HG03432 (cell line): ENCODE data around the gene AGBL1.
"Not testable (repeated sequence)": the region's sequence is repeated elsewhere in the genome, so short reads cannot be mapped to it uniquely, and the experiment has no call there.

ENCODE experiments used
- ATAC-seq: cut with Tn5 transposase; IDR thresholded peaks from one replicate; pipeline ENCODE4 v1.9.1; 2021; ENCODE audit warnings: mild to moderate bottlenecking, moderate library complexity; ENCODE audit not compliant: unreplicated experiment

The AGBL1 gene

DNA sequence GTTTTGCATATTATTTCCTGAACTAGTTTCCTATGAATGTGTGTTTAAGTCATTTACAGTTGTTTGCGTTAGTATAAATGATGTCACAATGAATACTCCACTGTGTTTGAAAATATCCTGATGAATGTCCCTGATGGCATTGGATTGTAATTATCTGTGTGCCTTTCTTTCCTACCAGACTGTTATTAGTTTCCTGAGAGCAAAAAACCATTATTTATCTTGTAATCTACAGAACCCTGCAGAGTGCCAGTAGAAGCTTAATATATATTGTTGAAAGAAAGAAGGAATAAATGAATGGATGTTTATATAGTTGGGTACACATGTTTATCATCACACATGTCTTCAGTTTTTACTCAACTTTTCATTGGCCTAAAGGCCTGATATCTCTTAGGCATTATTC lies 312.6 kb downstream of the AGBL1 start:
- ATAC-seq: no peak

DNA sequence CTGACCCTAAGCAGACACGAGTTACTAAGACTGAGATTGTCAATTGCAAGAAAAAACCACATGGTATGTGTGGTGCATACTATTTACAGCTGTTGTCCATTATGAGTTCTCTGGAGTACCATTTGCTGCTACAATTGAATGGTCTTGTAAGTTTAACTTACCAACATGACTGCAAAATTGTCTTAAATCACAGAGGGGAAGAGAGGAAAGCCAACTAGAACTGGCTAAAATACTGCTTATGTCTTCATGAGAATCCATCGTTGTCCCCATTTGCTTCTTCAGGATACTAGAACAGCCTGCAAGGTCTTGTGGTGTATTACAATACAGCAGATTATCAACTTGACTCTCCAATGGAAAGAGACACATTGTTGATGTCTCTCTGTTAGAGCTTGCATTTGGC lies 313.2 kb downstream of the AGBL1 start:
- ATAC-seq: no peak

DNA sequence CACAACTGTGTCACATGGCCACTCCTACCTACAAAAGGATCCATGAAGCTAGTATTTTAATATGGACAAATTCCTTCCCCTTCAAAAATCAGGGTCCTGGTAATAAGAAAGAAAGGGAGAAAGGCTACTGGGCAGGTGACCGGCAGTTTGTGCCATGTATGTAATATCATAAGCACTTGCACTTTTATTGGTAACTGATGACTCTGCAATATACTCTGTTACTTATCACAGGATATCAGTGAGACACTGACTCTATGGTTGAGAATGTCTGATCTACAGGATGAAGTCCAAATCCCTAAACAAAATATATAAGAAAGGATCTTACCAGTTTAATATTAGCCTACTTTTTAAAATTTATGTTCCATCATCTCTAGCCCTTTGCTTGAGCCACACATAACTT lies 315.2 kb downstream of the AGBL1 start:
- ATAC-seq: no peak

DNA sequence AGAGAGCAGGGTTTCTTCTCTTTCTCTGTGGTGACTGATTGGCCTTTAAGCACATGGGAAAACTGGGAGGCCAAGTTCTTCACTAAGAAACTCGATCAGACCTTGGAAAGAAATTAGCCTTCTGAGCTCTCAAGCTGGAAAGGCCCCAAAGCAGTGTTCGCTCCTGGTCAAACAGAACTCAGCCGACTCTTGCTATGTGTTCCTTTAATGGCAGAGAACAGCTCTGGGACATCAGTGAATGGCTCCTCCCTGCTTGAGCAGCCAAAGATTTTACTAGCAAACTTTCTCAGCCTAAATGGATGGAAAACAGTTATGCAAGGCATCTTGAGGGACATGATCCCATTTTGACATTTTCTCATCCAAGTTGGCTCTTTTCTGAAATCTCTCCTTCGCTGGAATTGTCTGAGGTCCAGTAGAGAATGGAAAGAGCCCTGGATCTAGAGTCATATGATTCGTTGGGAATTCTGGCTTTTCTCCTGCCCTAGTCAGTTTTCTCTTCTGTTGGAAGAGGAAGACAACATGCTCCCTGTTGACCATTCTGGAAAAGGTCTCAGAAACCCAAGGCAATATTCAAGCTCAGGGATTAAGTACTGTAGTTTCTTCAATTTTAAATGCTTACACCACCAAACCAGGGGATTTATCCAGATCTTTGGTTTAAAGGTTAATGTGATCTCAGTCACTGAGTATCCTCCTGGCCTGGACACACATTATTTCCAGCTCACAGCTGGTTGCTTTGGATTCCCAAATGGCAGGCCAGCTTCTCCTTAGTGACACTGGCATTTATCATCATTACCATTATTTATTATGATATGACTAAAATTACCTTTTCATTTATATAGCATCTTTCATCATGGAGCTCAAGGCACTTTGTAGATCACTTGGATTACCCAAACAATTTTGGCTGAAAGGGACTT lies 319.6 kb downstream of the AGBL1 start:
- no peak for ATAC-seq

DNA sequence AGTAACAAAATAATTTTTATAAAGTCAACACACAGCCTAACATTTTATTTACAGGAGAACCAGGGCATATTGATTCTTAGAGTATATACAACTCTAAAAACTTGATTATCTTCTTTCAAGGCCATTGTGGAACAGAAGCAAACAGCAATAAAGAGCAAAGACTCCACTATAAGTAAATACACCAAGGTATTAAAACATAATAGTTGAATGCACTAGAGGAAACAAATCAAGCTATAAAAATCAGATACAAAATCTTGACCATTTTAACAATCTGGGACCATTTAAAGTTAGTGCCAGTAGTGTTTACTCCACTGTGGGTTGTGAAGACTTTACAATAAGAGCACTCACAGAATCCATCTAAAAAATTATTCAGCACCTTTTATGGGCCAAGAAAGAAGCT lies 323.6 kb downstream of the AGBL1 start:
- no peak for ATAC-seq

DNA sequence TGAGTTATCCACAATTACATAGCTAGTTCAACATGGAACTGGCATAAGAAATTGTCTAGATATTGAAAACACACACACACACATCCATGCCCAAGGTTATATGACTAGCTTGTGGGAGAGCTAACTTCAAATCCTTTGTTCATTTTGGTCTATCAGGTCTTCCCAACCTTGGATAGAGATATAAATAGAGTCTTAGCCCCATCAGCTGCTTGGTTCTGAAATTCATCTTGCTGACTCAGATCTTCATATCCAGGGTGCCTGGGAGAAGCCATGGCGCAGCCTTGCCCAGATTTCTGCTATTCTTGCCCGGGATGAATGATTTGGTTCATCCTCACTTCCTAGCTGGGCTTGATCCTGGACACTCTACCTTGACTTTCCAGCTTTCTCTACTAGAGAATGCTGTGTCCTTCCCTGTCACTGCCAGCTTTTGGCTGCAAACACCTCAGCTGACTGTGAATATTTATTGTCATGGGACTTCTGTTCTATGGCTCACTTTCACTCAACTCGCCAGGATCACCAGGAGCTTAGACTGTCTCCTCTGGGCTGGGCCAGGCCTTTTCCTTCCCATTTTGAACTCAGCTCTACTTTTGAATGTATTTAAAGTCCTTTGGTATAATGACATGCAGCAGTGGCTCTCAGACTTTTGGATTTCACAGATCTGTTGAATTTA lies 324.4 kb downstream of the AGBL1 start:
- ATAC-seq: no peak

DNA sequence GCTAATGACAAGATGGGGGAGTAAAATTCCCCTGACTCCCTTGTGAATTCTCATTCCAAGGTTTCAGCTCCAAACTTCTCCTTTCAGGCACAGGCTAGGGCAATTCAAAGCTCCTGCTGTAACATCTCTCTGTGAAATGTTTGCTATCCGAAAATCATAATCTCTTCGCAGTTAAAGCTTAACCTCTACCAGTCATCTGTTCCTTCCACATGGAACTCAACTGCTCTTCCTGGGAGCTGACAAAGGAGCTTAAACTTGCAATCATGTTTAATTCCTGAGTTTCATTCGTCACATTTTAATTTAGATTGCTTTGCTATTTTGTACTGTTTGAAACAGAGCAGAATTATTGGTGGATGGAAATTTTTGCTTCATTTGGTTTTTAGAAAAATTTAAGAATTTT lies 328.6 kb downstream of the AGBL1 start:
- no peak for ATAC-seq

DNA sequence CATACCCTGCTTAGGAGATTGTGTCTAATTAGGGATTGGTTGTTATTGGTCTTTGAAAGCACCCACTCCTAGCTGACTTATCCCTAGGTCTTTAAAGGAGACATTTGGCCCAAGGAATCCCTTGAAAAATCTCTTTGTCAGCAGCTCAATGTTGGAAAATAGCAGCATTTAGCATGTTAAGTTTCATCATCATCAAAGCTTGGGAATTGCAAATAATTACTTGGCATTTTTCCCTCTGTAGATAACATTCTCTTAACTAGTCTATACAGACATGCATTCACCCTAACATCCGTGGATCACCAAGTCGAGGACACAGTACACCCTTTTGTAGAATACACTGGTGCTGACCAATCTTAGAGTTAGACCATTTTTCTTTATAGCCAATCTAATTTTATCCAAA lies 332.2 kb downstream of the AGBL1 start:
- ATAC-seq: no peak

DNA sequence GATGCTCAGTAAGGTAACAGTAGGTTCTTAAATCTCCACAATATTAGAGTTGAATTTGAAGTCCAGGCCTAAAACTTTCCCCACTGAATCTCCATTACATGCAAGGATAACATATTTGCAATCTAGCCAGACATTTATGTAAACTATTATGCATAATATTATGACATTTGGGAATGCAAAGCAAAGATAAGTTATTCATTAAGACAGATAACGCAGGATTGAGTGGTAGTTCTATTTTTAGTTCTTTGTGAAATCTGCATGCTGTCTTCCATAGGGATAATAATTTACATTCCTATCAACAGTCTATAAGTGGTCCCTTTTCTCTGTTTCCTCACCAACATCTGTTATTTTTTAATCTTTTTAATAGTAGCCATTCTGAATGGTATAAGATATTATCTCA lies 333.5 kb downstream of the AGBL1 start:
- ATAC-seq: no peak

DNA sequence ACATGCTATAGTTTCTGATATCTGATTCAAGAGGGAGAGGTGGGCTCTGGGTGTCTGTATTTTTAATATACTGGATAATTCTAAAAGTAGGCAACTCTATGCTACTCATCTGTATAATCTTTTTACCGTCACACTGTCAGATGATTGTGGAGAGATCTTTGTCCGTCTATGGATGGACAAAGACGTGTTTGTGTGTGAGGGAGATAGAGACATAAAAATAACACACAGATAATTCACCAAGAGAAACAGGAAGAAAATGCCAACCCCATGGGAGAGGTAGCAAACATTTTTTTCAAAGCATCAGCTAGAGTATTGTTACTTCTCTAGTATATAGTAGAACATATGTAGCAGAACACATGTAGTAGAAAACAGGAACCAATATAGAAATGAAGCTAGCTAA lies 346.1 kb downstream of the AGBL1 start:
- no peak for ATAC-seq

DNA sequence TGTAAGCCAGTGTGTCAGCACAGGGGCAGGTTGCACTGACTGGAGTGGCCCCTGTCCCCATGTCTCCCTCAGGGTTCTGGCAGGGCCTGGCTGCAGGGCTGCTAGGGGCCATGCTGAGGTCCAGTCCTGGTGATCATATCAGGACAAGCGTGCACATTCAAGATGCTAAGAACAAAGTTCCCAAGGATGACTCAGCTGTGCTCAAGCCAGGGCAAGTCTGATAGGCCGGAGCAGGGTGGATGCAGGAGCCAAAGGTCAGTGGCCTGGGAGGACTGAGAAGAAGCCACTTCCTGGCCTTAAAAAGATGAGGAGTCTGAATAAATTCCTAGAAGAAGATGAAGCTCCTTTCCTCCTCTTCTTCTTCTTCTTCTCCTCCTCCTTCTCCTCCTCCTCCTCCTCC lies 353.2 kb downstream of the AGBL1 start:
- ATAC-seq: no peak

DNA sequence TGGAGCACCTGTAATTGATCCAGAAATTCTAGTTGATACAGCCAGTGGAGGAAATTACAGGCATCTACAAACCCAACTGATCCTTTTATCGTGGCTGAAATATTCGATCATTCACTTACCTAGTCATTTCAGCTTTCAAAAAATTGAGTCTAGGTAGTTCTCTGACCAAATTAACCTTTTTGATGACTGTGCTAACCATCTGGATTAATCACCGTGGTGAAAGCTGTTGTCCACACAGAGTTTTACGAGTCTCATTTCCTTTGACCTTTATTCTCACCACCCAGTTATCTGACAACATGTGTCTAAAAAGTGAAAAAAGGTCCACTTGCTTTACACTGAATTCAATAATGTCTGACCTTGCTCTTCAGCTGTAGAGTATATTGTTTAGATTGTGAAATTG lies 354.3 kb downstream of the AGBL1 start:
- no peak for ATAC-seq

DNA sequence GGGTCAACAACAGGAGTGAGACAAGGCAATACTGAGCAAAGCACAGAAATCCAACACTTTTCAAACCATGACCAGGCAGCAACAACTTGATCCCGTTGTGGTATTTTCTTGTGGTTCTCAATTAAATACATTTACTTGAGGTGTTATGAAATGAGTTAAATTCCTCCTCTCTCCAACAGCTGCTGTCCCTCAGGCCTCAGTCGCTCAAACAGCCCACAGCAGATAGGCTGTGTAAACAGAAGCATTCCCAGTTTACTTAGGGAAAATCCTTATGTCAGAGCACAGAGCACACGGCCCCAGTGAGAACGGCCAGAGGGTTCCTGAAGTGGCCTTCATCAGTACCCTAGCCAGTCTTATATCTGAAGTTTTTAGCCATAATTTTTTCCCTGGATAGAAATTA lies 359.9 kb downstream of the AGBL1 start:
- no peak for ATAC-seq

DNA sequence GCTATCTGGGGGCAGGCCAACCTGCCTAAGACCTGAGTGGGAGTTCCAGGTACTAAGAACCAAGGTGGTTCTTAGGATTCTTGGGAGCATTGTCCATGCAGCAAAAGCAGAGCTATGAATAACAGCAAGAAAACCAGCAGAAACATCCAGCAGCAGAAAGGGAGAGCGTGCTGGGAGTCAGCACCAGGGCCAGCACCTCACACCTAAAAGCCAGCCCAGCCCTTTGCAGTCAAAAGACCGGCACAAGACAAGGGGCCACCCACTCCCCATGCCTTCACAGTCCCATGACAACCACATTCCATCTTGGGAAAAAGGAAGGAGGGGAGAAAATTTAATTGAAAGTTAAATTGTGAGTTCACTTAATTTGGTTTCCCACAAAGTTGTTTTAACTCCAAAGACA lies 364.9 kb downstream of the AGBL1 start:
- ATAC-seq: no peak

DNA sequence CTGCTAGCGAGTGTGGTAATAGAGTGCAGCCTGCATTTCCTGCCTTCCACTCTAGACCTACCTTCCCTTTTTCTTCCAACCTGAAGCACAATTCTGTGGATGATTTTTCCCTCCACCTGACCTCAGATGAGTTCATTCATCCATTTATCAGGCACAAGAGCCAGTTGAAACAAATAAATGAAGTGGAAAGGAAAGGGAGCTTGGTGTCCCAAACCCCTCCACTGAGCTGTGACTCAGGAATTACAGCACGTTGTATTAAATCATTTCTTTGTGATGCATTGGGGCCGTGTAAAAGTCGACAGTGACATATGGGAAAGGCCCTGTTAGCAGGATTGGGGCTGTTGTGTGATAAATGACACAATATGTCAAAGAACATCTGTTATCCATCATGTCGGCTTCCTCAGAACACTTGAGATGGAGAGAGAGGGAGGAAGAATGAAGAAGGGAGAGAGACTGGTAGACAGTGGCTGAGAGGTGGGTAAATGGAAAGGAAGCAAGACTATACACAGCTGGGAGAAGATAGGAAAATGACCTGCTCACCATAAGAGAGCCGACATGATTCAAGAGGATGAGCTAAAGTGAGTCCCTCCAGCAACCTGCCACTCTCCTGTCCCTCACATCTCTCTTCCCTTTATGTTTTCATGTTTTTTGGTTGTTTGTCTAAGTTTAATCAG lies 366.0 kb downstream of the AGBL1 start:
- ATAC-seq: no peak

DNA sequence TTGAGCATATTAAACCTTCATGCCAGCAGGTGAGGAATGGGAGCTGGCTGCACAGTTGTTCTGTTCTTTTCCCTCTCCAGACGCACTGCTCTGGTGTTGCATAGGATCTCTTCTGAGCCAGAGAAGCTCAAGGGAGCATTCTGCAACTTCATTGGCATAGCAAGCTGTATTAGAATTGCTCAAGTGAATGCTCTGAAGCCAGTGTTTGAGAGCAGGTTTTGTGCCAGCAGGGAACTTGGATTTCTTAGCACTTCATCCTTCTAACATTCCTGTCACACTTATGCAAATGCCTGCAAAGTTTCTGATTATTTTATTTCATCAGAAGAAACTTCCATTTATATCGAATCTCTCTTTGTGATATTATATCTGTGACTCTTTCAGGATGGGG lies 366.6 kb downstream of the AGBL1 start:
- no peak for ATAC-seq

DNA sequence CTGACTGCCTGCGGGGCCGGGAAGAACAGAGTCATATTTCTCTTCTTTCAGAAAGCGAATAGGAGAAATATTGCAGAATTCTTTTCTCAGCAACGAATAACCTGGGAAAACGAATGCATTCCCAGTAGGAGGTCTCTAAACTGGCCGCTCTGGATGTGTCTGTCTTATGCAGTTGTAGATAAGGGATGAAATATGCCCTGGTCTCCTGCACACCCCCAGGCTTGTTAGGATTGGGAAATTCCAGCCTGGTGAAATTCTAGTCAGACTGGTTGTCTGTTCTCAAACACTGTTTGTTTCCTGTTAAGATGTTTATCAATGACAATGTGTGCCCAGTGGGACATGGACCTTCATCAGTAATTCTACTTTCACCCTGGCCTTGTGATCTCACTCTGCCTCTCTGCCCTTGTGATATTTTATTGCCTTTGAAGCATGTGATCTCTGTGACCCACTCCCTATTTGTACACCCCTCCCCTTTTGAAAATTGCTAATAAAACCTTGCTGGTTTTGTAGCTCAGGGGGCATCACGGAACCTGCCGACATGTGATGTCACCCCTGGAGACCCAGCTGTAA lies 385.9 kb downstream of the AGBL1 start:
- ATAC-seq: not testable (repeated sequence)

DNA sequence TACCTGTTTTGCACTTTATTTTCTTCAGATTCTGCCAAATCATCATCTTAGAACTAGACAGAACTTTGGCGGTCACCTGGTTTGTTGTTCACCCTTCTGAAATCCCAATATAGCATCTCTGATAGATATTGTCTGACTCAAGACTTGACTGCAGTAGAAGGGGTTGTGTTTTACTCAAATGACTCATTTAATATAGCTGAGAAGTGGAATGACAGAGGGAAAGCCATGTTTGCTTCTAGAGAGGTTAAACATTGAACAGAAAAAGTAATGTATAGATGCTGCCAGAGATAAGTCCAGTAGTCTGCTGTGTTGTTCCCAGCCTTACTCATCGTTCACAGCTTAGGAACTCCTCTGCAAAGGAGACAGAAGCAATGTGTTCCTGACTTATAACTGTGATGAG lies 402.0 kb downstream of the AGBL1 start:
- ATAC-seq: no peak

DNA sequence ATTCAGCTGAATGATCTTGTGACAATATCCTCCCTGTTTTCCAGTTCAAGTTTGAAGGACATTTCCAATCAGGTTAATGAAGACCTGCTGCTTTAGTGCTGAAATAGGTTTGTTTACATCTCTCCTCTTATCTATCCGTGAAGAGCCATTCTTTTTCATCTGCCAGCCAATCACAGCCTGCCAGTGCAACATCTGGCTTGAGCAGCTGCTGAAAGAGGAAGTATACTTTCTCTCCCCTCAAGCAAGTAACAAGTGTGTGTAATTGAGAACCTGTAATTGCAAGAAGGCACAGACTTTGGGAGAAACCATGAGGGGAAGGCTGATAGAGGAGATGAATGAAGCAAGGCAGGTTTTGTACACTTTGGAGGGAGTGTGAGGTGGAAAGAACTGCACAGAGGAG lies 404.3 kb downstream of the AGBL1 start:
- peak; percentile 72 for ATAC-seq

DNA sequence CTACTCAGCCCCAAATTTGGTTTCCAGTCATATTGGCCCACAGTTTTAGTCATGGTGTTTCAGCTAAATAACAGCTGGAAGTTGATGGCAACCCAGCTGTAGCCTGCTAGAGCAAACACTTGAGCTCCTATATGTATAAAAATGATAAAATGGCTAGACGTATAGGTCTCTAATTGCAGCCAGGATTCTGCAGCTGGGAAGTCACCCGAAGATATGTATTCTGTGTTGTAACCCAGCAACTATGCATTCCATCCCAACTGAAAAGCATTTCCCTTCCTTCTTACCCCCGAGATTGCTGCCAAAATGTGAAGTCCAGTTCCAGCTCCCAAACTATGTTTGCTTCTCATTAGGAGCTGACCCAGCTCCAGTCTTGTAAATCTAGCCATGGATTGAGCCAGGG lies 408.4 kb downstream of the AGBL1 start:
- ATAC-seq: no peak

DNA sequence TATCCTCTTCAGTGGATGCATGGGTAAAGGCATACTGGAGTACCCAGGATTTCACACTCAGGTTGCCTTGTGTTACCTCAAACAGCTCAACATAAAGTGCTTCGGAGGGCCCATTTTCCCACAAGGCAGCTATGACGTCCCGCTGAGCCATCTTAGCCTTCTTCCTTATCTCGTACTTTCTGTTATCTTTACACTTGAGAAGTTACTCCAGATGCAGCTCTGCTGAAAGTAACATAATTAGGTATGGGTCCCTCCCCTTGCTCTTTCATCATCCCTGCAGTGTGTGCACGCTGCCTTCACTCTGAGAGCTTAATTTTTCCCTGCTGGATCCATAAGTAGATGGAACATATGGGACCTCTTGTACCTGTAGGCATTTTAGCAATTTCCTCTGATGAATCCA lies 410.3 kb downstream of the AGBL1 start:
- ATAC-seq: no peak

DNA sequence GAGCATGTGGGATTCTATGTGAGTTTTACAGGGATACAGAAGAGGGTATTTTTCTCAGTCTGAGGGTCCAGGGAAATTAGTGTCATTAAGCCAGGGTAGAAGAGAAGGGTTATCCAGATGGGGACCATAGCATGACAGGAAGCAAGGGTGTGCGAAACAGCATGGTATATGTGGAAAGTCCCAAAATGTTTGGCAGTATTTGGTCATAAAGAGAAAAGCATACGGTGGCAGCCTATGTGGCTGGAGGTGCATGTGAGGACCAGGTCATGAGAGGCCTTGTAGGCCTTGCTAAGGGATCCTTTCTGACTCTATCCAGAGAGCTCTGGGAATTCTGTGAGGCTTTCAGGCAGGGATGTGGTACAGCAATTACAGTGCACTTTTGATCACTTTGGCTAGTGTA lies 411.4 kb downstream of the AGBL1 start:
- ATAC-seq: peak; percentile 76
